ENCODE results near the gene C3orf80.

DNA sequence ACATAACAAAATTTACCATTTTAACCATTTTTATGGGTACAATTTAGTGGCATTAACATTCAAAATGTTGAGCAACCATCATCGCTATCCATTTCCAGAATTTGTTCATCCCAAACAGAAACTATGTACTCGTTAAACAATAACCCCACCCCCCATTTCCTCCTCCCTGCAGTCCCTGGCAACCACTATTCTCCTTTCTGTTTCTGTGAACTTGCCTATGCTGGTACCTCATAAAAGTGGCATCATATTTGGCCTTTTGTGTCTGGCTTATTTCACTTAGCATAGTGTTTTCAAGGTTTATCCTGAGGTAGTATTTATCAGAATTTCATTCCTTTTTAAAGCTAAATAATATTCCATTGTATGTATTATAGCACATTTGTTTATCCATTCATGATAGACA is 32.4 kb downstream of the C3orf80 start:
- TF ChIP-seq SMC3 (IDR thresholded peaks at IDR 0.05; ENCODE audit: borderline replicate concordance, low read length), result no peak
- no peak for TF ChIP-seq BHLHE40 (IDR thresholded peaks at IDR 0.05; ENCODE audit: borderline replicate concordance in 1 of 2, low read depth in 2 of 2, low read length in 1 of 2)

Measured in GM12878 (cell line).